C1 segment of cervical spinal cord (tissue), 14 donors: ENCODE results near the gene PRKAR1B.

ENCODE experiments used
- DNase-seq, 14 donors: peaks; one replicate each; lab custom pipeline; 2025; lab: John Stamatoyannopoulos, UW

The PRKAR1B gene

GRCh38 chr7:741191-741671 is 14.2 kb upstream of the PRKAR1B start:
- DNase-seq: no peak

DNA sequence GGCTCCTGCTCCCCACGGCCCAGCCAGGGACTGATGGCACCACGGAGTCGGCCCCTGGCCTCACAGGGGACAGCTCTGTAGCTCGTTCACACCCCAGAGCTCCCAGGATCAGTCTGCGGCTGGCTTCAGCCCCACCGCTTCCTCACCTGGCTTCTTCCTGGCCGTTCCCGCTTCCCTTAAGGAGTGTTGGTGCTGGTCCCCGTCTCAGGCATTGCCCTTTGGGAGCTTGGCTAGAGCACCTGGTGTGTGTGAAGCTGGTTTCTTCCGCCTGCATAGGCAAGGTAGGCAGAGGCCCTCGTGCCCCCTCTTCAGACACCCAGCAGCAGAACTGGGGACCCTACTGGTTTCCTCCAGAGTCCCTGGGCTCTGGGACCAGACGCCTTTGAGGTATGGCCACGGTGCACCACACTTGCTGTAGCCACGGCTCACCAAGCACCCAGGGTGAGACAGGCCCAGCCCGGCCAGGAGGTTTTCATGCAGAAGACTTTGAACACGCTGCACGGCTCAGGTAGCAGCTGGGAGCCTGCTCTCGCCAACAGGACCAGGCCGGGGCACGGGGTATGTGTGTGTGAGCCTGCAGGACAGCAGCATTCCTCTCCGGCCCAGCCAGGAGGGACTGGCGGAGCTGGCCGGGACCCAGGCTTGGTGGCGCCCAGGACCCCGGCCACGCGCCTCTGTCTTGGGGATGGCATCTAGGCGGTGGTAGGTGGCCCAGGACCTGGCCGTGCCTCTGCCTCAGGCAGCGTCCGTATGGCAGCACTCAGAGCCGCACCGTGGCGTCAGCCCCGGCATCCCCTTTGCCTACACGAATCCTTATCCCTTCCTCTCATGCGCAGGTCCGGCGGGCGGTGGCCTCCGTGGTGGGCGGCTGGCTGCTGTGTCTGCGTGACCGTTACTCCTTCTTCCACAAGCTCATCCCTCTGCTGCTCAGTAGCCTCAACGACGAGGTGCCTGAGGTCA is 13.2 kb upstream of the PRKAR1B start:
- no peak for DNase-seq

- peak in 1 of 14 donors; percentile 16 for DNase-seq
Observed at GRCh38 chr7:739455-739982, 12.4 kb upstream of the PRKAR1B start.

- DNase-seq: peak in 1 of 14 donors; percentile 83
Observed at GRCh38 chr7:738723-739454, 11.8 kb upstream of the PRKAR1B start.

DNA sequence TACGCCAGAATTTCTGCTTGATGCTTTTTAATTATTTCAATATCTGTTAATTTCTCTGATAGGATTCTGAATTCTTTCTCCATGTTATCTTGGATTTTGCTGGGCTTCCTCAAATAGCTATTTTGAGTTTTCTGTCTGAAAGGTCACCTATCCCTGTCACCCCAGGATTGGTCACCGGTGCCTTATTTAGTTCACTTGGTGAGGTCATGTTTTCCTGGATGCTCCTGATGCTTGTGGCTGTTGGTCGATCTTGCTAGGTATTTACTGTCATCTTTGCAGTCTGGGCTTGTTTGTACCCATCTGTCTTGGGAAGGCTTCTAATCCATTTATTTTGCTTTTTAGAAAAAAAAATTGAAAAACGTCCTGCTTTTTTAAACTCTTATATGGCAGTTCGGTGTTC is 11.2 kb upstream of the PRKAR1B start:
- no peak for DNase-seq

DNA sequence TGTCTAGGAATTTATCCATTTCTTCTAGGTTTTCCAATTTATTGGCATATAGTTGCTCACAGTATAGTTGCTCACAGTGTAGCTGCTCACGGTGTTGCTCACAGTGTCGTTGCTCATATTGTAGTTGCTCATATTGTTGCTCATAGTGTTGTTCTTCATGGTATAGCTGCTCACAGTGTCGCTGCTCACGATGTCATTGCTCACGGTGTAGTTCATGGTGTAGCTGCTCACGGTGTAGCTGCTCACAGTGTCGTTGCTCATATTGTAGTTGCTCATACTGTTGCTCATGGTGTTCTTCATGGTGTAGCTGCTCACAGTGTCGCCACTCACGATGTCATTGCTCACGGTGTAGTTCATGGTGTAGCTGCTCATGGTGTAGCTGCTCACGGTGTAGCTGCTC is 7.7 kb upstream of the PRKAR1B start:
- DNase-seq: no peak

DNA sequence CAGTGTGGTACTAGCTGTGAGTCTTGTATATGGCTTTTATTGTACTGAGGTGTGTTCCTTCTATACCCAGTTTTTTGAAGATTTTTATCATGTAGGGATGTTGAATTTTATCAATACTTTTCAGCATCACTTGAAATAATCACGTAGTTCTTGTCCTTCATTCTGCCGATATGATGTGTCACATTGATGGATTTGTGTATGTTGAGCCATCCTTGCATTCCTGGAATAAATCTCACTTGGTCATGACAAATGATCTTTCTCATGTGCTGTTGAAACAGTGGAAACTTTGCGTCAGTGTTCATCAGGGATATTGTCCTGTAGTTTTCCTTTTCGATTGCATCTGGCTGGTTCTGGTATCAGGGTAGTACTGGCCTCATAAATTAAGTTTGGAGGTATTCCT is 7.1 kb upstream of the PRKAR1B start:
- no peak for DNase-seq

- DNase-seq: no peak
Observed at GRCh38 chr7:732556-732955, 5.5 kb upstream of the PRKAR1B start.

GRCh38 chr7:732094-732541 is 5.0 kb upstream of the PRKAR1B start:
- no peak for DNase-seq

- no peak for DNase-seq
Observed at GRCh38 chr7:731440-732085, 4.5 kb upstream of the PRKAR1B start.

DNA sequence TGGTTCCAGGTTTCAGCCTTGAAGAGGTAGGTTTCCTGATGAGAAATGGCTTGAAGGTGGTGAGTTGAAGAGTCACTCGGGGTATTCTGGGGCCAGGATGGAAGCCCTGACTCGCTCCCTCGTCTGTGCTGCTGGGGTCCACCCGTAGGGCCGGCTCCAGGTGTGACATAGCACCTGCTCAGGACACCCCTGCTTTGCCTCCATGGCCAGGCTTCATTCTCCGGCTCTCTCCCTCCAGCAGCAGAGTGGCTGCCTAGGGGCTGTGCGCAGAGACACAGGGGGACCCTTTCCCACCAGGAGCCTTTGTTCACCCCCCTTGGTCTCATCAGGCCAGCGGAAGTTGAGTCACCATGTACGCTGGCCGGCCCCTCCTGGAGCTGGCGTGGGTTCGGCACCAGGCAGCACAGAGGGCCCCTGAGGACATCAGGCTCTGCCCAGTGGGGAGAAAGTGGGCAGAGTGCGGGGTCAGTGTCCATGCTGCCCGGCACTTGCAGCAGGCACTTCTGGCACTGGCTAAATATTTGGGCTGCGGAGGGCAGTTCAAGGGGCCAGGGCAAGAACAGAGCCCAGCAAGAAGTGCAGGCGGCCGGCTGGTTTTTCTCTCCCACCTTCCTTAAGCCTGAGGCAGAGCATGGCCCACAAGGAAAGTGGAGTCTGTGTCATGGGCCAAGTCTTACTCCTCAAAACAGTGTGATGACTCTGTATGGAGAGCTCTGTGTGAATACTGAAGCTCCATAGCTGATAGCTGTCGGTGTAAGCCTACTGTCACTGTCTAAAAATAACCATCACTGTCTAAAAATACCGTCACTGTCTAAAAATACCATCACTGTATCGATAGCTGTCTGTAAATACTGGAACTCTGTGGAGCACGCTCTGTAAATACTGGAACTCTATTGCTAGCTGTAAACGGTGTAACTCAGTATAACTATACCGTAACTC is 3.7 kb upstream of the PRKAR1B start:
- DNase-seq: no peak

GRCh38 chr7:729140-730000 is 2.3 kb upstream of the PRKAR1B start:
- DNase-seq: no peak

- DNase-seq: no peak
Observed at GRCh38 chr7:728602-729001, 1.5 kb upstream of the PRKAR1B start.

DNA sequence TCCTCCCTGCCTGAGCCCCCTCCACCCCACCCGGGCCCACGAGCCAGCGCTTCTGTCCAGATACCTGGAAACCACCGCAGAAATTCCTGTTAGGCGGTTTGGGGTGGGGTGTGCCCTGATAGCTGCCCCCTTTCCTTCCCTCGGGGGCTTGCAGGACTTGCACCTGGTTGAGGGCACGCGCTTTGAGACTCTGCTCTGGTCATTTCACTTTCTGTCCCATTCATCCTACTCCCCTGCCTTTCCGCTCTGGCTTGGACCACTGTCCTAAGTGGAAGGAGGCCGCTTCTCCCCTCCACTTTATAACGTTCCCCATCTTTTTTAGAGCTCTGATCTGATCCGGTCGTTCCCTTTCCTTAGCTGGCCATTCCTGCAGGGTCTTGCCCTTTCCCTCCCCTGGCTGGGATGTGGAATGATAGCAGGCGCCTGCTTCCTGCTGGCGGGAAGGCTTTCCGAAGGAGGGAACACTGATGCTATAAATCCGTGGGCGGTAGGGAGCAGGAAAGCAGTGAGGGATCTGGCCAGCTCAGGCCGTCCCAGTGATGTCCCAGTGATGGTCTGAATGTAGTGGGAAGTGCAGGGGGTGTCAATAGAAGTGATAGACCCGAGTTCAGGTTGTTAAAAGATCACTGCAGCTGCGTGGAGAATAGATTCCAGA is 852 bp upstream of the PRKAR1B start:
- no peak for DNase-seq

- DNase-seq: no peak
Observed at GRCh38 chr7:726854-727103, 302 bp downstream of the PRKAR1B start.

DNA sequence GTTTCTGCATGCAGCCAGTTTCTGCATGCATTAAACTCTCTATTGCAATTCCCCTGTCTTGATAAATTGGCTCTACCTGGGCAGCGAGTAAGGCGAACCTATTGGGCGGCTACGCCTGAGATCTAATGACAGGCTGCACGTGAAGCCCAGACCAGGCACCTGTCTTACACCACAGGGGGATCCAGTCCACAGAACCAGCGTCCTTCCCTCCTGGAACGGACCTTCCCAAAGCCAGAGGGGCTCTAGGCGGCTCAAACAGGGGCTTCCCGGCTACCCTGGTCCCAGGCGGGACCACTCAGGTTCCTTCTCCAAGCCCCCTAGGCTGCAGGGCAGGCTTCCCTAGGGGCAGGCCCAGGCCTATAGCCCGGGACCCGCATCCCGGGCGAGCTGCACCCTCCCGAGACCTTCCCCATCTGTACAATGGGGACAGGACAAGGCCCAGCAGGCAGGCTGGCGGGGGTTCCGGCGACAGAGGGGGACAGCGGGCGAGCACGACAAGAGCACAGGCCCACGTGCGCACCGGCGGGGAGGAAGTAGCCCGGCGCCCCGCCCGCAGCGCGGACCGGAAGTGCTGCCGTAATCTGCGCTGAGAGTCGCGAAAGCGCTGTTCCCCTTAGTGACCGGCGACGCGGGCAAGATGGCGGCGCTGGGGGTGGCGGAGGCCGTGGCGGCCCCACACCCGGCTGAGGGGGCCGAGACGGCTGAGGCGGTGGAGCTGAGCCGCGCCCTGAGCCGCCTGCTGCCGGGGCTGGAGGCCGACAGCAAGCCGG is 812 bp downstream of the PRKAR1B start, which contains the start of gene DNAAF5:
Gene DNAAF5 (plus strand): TSS at position 616 of the 770 bp plus-strand sequence. CDS start 22 bp downstream, at position 638.
- DNase-seq: peak in 13 of 14 donors; percentile 27 to 86 (median 75)

- DNase-seq: no peak
Observed at GRCh38 chr7:725223-726005, 1.7 kb downstream of the PRKAR1B start.

DNA sequence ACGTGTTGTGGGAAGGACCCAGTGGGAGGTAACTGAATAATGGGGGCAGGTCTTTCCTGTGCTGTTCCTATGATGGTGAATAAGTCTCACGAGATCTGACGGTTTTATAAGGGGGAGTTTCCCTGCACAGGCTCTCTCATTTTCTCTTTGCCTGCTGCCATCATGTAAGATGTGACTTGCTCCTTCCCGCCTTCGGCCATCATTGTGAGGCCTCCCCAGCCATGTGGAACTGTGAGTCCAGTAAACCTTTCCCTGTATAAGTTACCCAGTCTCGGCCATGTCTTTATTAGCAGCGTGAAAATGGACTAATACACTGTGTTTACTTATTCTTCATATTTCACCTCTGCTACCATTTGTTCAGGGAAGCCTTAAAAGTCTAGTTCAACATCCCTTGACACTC is 2.8 kb downstream of the PRKAR1B start:
- no peak for DNase-seq
